Daoy (cell line): ENCODE results near the gene PEPD. TPM values are rescaled to one million over a fixed set of nuclear protein-coding genes. Genes with fewer than 3 reads are reported as not detected.

Experiments used
- DNase-seq: peaks from one replicate; pipeline ENCODE4 v3.0.0-alpha.2; 2015; ENCODE audit warnings: low read depth
- total RNA-seq: library from RNA; depleted of rRNA; stranded (reverse); fragments of >200 nt; shearing (Covaris generic); gene quantifications from 2 replicates; pipeline ENCODE4 v1.2.3, GENCODE V29; 2014

PEPD gene
- total RNA-seq, 1 experiment from 2014 or later, result 87.3 TPM

DNA sequence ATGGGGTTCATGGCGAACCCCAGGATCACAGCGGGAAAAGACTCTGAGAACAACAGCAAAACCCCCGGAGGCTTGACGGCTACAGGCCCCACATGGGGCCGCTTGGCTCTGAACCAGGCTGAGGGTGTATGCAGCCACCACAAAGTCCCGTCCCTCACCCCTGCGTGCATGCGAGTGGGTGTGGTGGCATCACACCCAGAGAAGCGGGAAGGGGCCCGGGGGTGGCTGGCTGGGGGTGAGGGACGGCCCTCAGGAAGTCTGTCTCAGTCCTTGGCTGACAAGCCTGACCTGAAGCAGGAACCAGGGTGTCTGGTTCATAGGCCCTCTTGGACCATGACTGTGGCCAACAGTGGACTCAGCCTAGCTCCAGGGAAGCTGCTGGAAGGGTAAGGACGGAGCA, 113.9 kb downstream of the PEPD start:
- DNase-seq, result no peak

DNA sequence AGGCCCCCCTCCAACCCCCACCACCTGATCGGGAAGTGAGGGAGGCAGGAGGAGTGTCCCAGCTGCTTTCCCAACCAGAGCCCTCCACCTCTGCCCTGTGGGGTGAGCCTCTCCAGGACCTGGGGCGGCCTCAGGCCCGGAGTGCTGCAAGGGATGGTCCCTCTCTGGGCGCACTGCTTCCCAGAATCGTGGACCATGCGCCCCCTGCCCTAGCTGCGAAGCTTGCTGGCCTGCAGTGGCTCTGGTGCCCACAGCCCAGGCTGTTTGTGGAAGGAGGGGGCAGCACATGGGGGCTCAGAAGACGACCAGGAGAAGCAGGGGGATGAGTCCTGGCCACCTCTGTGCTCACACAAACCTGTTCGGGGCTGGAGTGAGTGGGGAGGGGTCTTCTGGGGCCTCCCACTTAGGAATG, 114.4 kb downstream of the PEPD start:
- no peak for DNase-seq

- DNase-seq, result peak; percentile 70
Observed at GRCh38 chr19:33406521-33407139, 115.0 kb downstream of the PEPD start.

DNA sequence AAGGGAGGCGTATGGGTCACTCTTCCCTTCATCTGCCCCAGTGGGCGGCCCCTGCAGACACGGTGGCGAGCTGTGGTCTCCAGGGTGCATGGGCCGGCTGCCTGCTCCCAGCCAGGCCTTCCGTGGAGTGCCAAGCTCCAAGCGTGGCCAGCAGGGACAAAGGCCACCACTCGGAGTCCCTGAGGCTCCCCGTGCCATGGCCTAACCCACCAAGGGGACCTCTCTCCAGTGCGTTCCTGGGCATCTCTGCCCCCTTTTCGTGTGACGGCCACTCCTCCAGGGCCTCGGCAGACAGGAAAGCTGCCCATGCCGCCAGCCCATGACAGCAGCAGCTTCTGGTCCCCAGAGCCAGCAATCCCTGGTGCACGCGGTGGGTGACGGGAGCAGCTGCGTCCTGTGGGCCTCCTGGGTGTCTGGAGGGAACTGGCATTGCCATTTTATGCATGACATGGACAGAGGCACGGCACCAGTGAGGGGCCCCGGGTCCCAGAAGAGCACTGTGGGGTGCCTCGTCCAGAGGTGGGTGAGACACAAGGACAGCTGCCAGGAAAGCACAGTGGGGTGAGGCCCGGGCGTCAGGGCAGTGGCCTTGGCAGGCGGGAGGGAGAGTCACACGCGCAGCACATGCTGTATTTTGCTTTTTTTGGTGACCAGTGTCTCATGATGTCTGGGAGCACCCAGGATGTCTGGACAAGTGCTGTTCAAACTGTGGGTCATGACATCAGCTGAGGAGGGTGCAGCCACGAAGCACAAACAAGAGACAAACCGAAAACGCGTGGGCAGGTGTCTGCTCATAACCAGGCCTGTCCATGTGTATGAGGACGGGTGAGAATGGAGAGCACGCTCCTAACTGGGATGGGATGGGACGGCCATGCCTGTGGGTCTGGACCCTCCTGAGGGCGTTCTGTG, 115.8 kb downstream of the PEPD start:
- DNase-seq, result no peak

- no peak for DNase-seq
Observed at GRCh38 chr19:33405254-33405552, 116.4 kb downstream of the PEPD start.

GRCh38 chr19:33404506-33405253, 116.9 kb downstream of the PEPD start:
- DNase-seq, result no peak

DNA sequence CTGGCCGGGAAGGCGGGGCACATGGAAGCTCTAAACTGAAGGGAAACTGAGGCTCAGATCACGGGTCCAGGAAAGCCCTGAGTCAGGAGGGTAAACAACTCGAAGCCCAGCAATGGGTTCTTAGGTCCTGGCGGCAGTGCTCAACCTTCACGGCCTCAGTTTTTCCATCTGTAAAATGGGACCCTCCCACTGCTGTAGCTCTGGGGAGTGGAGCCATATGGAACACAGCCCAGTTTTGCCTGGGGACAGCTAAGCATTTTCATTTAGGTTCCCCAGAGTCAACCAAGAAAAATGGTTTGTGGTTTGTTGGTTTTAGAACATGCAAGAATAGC, 117.7 kb downstream of the PEPD start:
- DNase-seq, result no peak

DNA sequence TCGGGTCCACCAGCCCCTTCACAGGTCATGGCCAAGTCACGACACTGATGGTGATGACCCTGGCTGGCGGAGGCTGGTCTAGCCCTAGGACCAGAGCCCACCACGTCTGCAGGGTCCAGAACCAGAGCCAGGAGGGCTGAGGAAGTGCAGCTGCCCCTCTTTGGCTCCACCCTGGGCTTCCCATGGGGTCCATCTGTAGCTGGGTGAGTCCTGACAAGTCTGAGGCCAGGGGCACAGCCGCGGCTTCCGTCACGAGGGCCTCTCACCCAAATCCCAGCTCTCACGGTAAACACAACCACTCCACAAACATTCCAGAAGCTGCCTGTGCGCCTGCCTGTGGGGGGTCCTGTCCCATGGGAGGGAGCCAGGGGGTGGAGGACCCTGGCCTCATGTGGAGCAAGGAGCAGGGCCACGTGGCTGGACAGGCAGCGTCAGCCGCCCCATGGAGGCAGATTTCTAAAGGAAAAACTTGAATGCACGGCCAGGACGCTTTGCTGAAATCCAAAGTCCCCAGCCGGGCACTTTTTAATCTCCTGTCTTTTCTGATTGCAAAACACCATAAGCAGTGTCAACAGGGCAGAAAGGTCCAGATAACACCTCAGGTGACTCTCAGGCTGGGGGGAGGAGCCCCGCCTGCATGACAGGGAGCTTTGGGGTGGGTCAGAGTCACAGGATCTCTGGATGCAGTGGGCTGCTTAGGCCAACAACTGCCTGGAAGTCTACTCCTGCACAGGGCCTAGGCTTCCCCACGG, 118.2 kb downstream of the PEPD start:
- no peak for DNase-seq

DNA sequence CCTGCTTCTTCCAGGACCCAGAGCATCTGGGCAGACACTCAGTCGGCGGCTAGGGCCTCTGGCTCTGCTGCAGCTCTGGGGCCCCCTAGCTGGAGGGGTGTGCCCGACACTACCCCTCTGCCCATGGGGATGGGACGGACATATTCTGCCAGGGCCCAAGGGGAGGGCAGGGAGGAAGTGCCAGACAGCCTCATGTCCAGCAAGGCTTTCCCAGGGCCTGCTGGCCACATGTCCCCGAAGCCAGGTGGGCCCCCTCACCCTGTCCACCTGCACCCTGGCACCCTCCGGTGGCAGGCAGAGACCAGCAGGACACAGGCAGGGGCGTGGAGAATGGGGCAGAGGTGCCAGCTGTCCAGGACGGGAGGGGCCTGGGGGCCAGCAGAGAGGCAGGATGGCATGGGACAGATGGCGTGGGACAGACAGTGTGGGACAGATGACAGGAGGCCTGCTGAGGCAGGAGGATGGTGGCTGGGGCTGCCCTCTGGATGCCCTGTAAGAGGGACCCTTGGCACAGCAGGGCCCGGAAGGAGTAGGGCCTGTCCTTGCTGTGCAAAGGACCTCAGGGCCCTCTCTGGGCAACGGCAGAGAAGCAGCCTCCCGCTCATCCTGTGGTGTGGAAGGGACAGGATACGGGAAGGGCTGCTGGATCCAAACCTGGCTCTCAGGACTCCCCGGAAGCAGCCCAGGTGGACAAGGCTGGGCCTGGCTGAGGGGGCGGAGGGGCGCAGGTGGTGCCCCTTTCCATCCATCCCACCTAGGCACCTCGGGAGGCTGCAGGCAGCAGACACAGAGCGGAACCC, 119.0 kb downstream of the PEPD start:
- no peak for DNase-seq

- DNase-seq, result no peak
Observed at GRCh38 chr19:33401683-33402420, 119.7 kb downstream of the PEPD start.

GRCh38 chr19:33400856-33401682, 120.5 kb downstream of the PEPD start:
- no peak for DNase-seq

DNA sequence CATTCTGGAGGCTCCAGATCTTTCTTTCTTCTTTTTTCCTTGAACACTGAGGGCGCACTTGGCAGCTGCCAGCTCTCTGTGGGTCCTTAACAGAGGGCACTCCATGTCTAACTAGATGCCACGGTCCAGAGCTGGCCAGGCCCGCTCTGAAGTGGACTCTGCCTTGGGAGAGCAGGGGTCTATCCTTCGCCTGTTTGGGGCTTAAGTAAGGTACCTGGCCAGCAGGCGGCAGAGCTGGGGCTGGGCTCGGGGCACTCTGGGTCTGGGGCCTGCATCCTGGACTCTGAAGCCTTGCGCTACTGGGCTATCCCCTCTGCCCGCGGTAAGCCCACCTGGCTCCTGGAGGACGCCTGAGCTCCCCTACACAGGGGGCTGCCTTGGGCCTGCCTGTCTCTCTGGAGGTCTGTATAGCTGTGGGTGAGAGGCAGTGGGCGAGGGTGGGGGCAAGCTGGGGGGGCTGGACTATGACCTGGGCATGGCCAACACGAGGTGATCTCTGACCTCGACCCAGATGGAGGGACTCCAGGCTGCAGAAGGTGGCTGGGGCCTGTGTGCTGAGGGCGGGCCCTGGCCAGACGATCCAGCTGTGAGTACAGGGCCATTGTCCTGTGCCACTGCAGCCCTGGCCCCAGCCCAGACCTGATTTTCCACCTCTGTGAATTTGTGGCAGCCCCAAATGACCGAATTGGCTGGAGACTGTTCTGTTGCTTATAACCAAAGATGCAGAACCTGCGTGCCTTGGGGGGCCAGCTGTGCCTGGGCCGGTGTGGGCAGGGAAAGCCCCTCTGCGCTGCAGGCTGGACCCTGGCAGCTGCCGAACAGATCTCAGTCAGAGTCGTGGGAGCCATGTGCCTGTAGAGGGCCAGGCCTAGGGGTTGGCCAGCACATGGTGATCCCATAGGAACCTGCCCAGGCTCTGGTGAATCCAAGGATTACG, 121.6 kb downstream of the PEPD start:
- no peak for DNase-seq

GRCh38 chr19:33399081-33399744, 122.4 kb downstream of the PEPD start:
- DNase-seq, result no peak

DNA sequence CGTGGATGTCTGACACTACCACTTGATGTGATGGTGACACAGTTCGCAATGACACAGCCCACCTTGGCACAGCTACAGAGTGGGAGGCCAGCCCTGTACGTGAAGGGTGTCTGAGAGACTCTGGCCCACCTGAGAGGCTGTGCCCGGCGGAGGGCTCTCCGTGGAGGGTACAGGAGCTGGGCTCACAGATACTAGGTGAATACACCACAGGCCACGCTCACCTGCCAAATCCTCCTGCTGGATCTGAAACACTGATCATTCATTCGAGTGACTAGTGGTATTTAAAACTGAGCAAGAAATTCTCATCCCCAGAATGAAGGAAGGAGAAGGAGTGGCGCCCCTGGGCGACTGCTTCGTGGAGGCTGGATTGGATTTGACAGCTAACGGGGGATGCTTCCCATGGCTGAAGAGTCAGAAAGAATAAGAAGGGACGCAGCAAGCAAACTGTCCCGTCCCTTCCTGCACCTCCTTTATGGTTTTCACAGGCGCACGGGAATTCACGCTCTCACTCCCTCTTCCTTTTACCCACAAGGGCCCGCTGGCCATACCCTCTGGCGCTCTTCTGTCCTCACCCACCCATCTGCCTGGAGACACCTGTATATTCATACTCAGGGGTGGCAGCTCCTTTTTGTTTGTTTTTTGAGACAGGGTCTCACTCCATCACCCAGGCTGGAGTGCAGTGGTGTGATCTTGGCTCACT, 123.1 kb downstream of the PEPD start:
- no peak for DNase-seq

DNA sequence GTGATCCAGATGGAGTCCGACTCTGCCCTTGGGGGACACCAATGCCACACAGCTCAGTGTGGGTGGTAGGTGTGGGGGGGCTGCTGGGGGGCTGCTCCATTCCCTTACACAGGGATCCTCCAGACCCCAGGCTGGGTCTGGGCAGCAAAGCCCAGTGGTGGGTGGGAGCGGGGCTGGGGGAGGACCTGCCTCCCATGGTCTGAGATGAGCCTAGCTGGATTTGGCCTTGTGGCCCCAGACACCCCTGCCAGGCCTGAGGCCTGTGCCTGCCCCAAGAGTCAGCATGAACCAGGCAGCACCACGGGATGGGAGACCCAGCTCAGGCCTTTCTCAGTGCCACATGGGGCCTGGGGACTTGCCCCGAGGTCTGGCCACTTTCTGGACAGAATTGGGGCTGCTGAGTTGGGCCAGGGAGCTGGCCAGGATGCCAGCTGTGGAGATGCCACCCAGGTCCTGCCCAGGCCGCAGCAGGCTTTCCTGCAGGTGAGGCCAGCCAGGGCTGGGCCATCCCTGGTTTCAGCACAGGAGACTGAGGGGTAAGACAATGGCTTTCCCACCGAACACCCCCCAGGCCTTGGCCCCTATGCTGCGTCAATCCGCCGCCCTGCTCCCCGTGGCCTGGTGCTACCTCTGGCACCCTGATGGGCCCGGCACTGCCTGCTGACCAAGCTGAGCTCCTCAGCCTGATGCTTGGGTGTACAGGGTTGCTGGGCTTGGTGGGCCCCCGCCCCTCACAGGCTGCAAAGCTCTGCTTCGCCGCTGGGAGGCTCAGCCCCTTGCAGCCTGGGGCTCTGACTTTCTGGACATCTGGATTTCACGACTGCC, 123.8 kb downstream of the PEPD start:
- no peak for DNase-seq
